ENCODE measurements around the gene SIGLEC9. TPM values are rescaled to one million over a fixed set of nuclear protein-coding genes. Genes with fewer than 3 reads are reported as not detected.

The SIGLEC9 gene
- total and polyA plus RNA-seq, 3 experiments from 2014 or later: 0.46 to 3.6 (median 0.93) TPM

- Histone ChIP-seq H3K27ac (ENCODE audit: low read depth, low read length) (peak overlapping the region; percentile 82), H3K36me3 (ENCODE audit: insufficient read depth, low read length) (no peaks in the 10 kb centered on the region), H3K9me3 (ENCODE audit: low read length) (no peaks in the 10 kb centered on the region), H3K4me3 (ENCODE audit: low read length) (peak overlapping the region; percentile 91), H3K27me3 (ENCODE audit: insufficient read depth, low read length, poor library complexity, severe bottlenecking) (no peaks in the 10 kb centered on the region), H3K4me1 (ENCODE audit: insufficient read depth, low read length) (peaks cover 24% of the 10 kb centered on the region)
- CTCF ChIA-PET: interaction anchor here (2.0 kb wide), 1 partner anchor 50 kb away, joined by 7 read pairs; no protein-coding TSS in a partner anchor
- POLR2A ChIA-PET: interaction anchor here (0.7 kb wide), 2 partner anchors 8 to 28 kb away, joined by 3 to 5 read pairs; no protein-coding TSS in a partner anchor
- Mint-ChIP-seq H3K27ac (peak overlapping the region; percentile 92 to 100 (median 98)), H3K36me3 (peaks cover 0 to 31% (median 6%) of the 10 kb centered on the region in 3 donors), H3K27me3 (peaks cover 0 to 3% of the 10 kb centered on the region in 2 donors), H3K4me3 (peak overlapping the region; percentile 89 to 99 (median 96)), H3K9me3 (no peaks in the 10 kb centered on the region), H3K4me1 (peaks cover 37 to 50% (median 40%) of the 10 kb centered on the region in 3 donors)
- no peak for DNase-seq
These were observed 15.9 kb upstream of the SIGLEC9 start for GRCh38 chr19:51108805-51109146.

- peaks cover 0 to 3% of the 10 kb centered on the region in 2 donors for H3K27me3 Mint-ChIP-seq
- peaks cover 29 to 40% (median 36%) of the 10 kb centered on the region in 3 donors for H3K4me1 Mint-ChIP-seq
- H3K27ac ChIP-seq (ENCODE audit: low read depth, low read length): no peak overlapping the region
- no peaks in the 10 kb centered on the region for H3K9me3 ChIP-seq (ENCODE audit: low read length)
- peaks cover 42% of the 10 kb centered on the region for H3K4me1 ChIP-seq (ENCODE audit: insufficient read depth, low read length)
- no peak overlapping the region for H3K4me3 ChIP-seq (ENCODE audit: low read length)
- no peaks in the 10 kb centered on the region for H3K36me3 ChIP-seq (ENCODE audit: insufficient read depth, low read length)
- H3K36me3 Mint-ChIP-seq: peaks cover 0 to 18% (median 3%) of the 10 kb centered on the region in 3 donors
- no peaks in the 10 kb centered on the region for H3K9me3 Mint-ChIP-seq
- POLR2A ChIA-PET: no interaction called here
- DNase-seq: no peak
- H3K4me3 Mint-ChIP-seq: no peak overlapping the region
- CTCF ChIA-PET: interaction anchor here (1.9 to 2.0 kb wide), 2 partner anchors 13 to 48 kb away, joined by 5 to 7 read pairs; no protein-coding TSS in a partner anchor
- H3K27me3 ChIP-seq (ENCODE audit: insufficient read depth, low read length, poor library complexity, severe bottlenecking): no peaks in the 10 kb centered on the region
- H3K27ac Mint-ChIP-seq: no peak overlapping the region
These were observed 14.1 kb upstream of the SIGLEC9 start for GRCh38 chr19:51110666-51110971.

DNA sequence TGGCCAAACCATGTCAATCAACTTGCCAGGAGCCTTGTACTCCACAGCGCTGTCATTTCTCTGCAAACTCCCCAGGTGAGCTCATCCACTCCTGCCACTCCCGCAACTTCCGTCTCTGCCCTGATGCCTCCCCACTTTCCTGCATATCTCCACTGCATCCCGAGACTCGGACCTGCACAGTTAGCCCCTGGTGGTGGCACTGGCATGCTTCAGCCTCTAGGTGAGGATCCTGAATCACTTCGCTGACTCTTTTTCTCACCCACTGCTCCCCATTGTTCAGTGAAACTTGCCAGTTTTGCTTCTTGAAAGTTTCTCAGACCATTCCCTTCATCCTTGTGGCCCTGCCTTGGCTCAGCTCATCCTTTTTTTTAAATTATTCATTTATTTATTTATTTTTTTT is 13.1 kb upstream of the SIGLEC9 start:
- no peaks in the 10 kb centered on the region for H3K36me3 ChIP-seq (ENCODE audit: insufficient read depth, low read length)
- DNase-seq: no peak
- CTCF ChIA-PET: no interaction called here
- H3K27me3 ChIP-seq (ENCODE audit: insufficient read depth, low read length, poor library complexity, severe bottlenecking): no peaks in the 10 kb centered on the region
- POLR2A ChIA-PET: no interaction called here
- peaks cover 0 to 3% of the 10 kb centered on the region in 2 donors for H3K27me3 Mint-ChIP-seq
- H3K4me1 Mint-ChIP-seq: peaks cover 21 to 43% (median 29%) of the 10 kb centered on the region in 3 donors
- H3K4me1 ChIP-seq (ENCODE audit: insufficient read depth, low read length): peaks cover 51% of the 10 kb centered on the region
- H3K4me3 Mint-ChIP-seq: no peak overlapping the region
- H3K27ac ChIP-seq (ENCODE audit: low read depth, low read length): no peak overlapping the region
- H3K27ac Mint-ChIP-seq: no peak overlapping the region
- no peak overlapping the region for H3K4me3 ChIP-seq (ENCODE audit: low read length)
- no peaks in the 10 kb centered on the region for H3K9me3 ChIP-seq (ENCODE audit: low read length)
- H3K9me3 Mint-ChIP-seq: no peaks in the 10 kb centered on the region
- peaks cover 0 to 12% (median 1%) of the 10 kb centered on the region in 3 donors for H3K36me3 Mint-ChIP-seq

DNA sequence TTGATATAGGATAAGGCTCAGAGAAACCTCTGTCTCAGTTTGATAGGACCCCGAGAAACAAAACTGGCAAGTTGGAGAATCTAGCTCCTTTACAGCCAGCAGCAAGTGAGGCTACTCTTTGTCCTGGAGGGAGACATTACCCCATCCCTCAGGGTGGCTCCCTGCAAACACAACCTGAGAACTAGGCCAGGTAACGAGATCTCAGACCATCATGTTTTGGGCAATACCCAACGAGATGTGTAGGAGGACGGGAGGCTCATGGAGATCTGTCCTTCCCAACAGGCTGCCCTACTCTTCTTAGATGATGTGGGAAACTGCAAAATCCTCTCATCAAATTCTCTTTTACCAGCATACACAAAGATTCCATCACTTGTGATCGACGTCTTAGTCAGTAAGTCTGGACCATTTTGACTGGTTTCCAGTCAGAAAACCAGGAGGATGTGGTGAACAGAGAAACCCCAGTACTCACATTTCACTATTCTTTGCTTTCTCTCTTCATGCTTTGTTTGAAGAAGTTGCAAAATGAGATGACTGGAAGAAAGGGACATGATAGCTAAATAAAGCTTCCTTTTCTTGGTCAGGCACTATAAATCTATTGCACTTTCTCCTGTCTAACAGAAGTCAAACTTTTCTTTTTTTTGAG is 10.5 kb upstream of the SIGLEC9 start:
- H3K4me3 ChIP-seq (ENCODE audit: low read length): no peak overlapping the region
- H3K36me3 Mint-ChIP-seq: peaks cover 0 to 1% (median 0%) of the 10 kb centered on the region in 3 donors
- H3K9me3 ChIP-seq (ENCODE audit: low read length): no peaks in the 10 kb centered on the region
- no peak overlapping the region for H3K27ac ChIP-seq (ENCODE audit: low read depth, low read length)
- peaks cover 5 to 37% (median 10%) of the 10 kb centered on the region in 3 donors for H3K4me1 Mint-ChIP-seq
- CTCF ChIA-PET: interaction anchor here (1.1 to 1.5 kb wide), 2 partner anchors 18 to 43 kb away, joined by 3 read pairs; no protein-coding TSS in a partner anchor
- no peaks in the 10 kb centered on the region for H3K9me3 Mint-ChIP-seq
- H3K4me1 ChIP-seq (ENCODE audit: insufficient read depth, low read length): peaks cover 41% of the 10 kb centered on the region
- H3K27ac Mint-ChIP-seq: peak overlapping the region in 5 of 8 donors; percentile 47 to 86 (median 55)
- DNase-seq: peak in 1 of 5 donors; percentile 23
- POLR2A ChIA-PET: interaction anchor here (1.2 kb wide), 1 partner anchor 17 kb away, joined by 4 read pairs; no protein-coding TSS in a partner anchor
- H3K4me3 Mint-ChIP-seq: peak overlapping the region in 6 of 7 donors; percentile 12 to 69 (median 46)
- H3K27me3 ChIP-seq (ENCODE audit: insufficient read depth, low read length, poor library complexity, severe bottlenecking): no peaks in the 10 kb centered on the region
- no peaks in the 10 kb centered on the region for H3K36me3 ChIP-seq (ENCODE audit: insufficient read depth, low read length)
- no peaks in the 10 kb centered on the region for H3K27me3 Mint-ChIP-seq

- POLR2A ChIA-PET: interaction anchor here (0.6 kb wide), 1 partner anchor 8 kb away, joined by 5 read pairs; no protein-coding TSS in a partner anchor
- peak in 1 of 5 donors; percentile 17 for DNase-seq
- CTCF ChIA-PET: no interaction called here
- Histone ChIP-seq H3K27ac (ENCODE audit: low read depth, low read length) (no peak overlapping the region), H3K27me3 (ENCODE audit: insufficient read depth, low read length, poor library complexity, severe bottlenecking) (no peaks in the 10 kb centered on the region), H3K4me1 (ENCODE audit: insufficient read depth, low read length) (peaks cover 58% of the 10 kb centered on the region), H3K4me3 (ENCODE audit: low read length) (no peak overlapping the region), H3K36me3 (ENCODE audit: insufficient read depth, low read length) (no peaks in the 10 kb centered on the region), H3K9me3 (ENCODE audit: low read length) (no peaks in the 10 kb centered on the region)
- peaks cover 0 to 1% (median 0%) of the 10 kb centered on the region in 3 donors for H3K36me3 Mint-ChIP-seq
- H3K4me3 Mint-ChIP-seq: peak overlapping the region in 6 of 7 donors; percentile 19 to 62 (median 38)
- H3K27ac Mint-ChIP-seq: peak overlapping the region; percentile 39 to 91 (median 76)
- no peaks in the 10 kb centered on the region for H3K27me3 Mint-ChIP-seq
- H3K9me3 Mint-ChIP-seq: no peaks in the 10 kb centered on the region
- H3K4me1 Mint-ChIP-seq: peaks cover 20 to 44% (median 24%) of the 10 kb centered on the region in 3 donors
These were observed 7.9 kb upstream of the SIGLEC9 start for GRCh38 chr19:51116736-51117286.

- H3K27me3 ChIP-seq (ENCODE audit: insufficient read depth, low read length, poor library complexity, severe bottlenecking): no peaks in the 10 kb centered on the region
- ChIA-PET POLR2A (no interaction called here), CTCF (no interaction called here)
- H3K4me1 ChIP-seq (ENCODE audit: insufficient read depth, low read length): peaks cover 72% of the 10 kb centered on the region
- H3K9me3 ChIP-seq (ENCODE audit: low read length): no peaks in the 10 kb centered on the region
- no peak for DNase-seq
- H3K27ac ChIP-seq (ENCODE audit: low read depth, low read length): no peak overlapping the region
- H3K36me3 Mint-ChIP-seq: peaks cover 0 to 4% (median 1%) of the 10 kb centered on the region in 3 donors
- peaks cover 42 to 63% (median 47%) of the 10 kb centered on the region in 3 donors for H3K4me1 Mint-ChIP-seq
- peak overlapping the region; percentile 1 to 92 (median 45) for H3K27ac Mint-ChIP-seq
- no peak overlapping the region for H3K4me3 ChIP-seq (ENCODE audit: low read length)
- H3K4me3 Mint-ChIP-seq: peak overlapping the region in 1 of 7 donors; percentile 2
- H3K9me3 Mint-ChIP-seq: no peaks in the 10 kb centered on the region
- no peaks in the 10 kb centered on the region for H3K27me3 Mint-ChIP-seq
- no peaks in the 10 kb centered on the region for H3K36me3 ChIP-seq (ENCODE audit: insufficient read depth, low read length)
These were observed 5.6 kb upstream of the SIGLEC9 start for GRCh38 chr19:51119101-51119500.

DNA sequence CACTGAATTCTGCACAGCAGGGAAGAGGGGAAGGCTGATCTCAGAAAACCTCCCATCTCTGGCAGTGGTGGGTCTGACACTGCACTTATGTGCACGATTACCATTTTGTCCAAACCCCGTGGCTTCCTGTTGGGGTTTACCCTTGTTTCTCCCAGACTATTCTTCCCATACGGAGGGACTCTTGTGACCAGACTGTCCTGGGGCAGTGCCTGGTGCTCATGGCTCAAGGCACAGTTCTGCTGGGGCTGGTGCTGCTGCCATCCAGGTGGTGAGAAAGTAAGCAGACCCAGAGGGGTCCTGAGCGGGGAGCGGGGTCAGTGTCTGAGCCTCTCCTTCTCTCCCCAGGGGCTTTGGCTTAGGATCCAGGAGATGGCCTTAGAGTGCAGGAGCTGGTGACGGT is 5.1 kb upstream of the SIGLEC9 start:
- Histone ChIP-seq H3K9me3 (ENCODE audit: low read length) (no peaks in the 10 kb centered on the region), H3K27ac (ENCODE audit: low read depth, low read length) (no peak overlapping the region), H3K4me1 (ENCODE audit: insufficient read depth, low read length) (peaks cover 72% of the 10 kb centered on the region), H3K27me3 (ENCODE audit: insufficient read depth, low read length, poor library complexity, severe bottlenecking) (no peaks in the 10 kb centered on the region), H3K4me3 (ENCODE audit: low read length) (no peak overlapping the region), H3K36me3 (ENCODE audit: insufficient read depth, low read length) (no peaks in the 10 kb centered on the region)
- Mint-ChIP-seq H3K4me1 (peaks cover 48 to 63% (median 52%) of the 10 kb centered on the region in 3 donors), H3K27me3 (no peaks in the 10 kb centered on the region), H3K9me3 (no peaks in the 10 kb centered on the region), H3K36me3 (peaks cover 0 to 4% (median 1%) of the 10 kb centered on the region in 3 donors), H3K4me3 (peak overlapping the region in 1 of 7 donors; percentile 56), H3K27ac (peak overlapping the region in 3 of 8 donors; percentile 50 to 92 (median 50))
- POLR2A ChIA-PET: no interaction called here
- CTCF ChIA-PET: interaction anchor here (1.1 kb wide), 1 partner anchor 39 kb away, joined by 3 read pairs; no protein-coding TSS in a partner anchor
- DNase-seq: no peak

DNA sequence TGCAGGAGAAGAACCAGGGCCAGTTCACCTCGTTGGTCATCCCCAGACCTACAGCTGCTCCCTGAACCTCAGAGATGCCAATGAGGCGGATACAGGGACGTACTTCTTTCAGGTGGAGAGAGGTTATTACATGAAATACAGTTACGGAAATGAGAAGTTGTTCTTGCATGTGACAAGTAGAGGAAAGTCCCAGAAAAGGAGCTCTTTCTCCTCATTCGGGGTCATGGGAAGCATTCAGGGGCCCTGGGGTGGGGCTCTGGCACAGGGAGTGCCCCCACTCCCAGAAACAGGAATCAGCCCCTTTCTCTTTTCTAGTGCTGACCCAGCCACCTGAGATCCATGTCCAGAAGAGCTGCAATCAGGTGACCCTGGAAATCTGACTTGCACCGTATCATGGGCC is 4.5 kb upstream of the SIGLEC9 start:
- Histone ChIP-seq H3K36me3 (ENCODE audit: insufficient read depth, low read length) (no peaks in the 10 kb centered on the region), H3K4me1 (ENCODE audit: insufficient read depth, low read length) (peaks cover 72% of the 10 kb centered on the region), H3K4me3 (ENCODE audit: low read length) (no peak overlapping the region), H3K27ac (ENCODE audit: low read depth, low read length) (no peak overlapping the region), H3K27me3 (ENCODE audit: insufficient read depth, low read length, poor library complexity, severe bottlenecking) (no peaks in the 10 kb centered on the region), H3K9me3 (ENCODE audit: low read length) (no peaks in the 10 kb centered on the region)
- peak overlapping the region in 1 of 7 donors; percentile 13 for H3K4me3 Mint-ChIP-seq
- peak overlapping the region in 3 of 8 donors; percentile 50 to 89 (median 70) for H3K27ac Mint-ChIP-seq
- no peaks in the 10 kb centered on the region for H3K9me3 Mint-ChIP-seq
- peaks cover 0 to 4% (median 1%) of the 10 kb centered on the region in 3 donors for H3K36me3 Mint-ChIP-seq
- no peak for DNase-seq
- CTCF ChIA-PET: interaction anchor here (1.1 kb wide), 1 partner anchor 39 kb away, joined by 3 read pairs; no protein-coding TSS in a partner anchor
- POLR2A ChIA-PET: no interaction called here
- no peaks in the 10 kb centered on the region for H3K27me3 Mint-ChIP-seq
- H3K4me1 Mint-ChIP-seq: peaks cover 53 to 65% (median 57%) of the 10 kb centered on the region in 3 donors
